ENCODE results near the gene VWCE. TPM values are rescaled to one million over a fixed set of nuclear protein-coding genes. Genes with fewer than 3 reads are reported as not detected.

The VWCE gene
- total RNA-seq, 2 experiments from 2014 or later, result 0.64 to 1.0 TPM

DNA sequence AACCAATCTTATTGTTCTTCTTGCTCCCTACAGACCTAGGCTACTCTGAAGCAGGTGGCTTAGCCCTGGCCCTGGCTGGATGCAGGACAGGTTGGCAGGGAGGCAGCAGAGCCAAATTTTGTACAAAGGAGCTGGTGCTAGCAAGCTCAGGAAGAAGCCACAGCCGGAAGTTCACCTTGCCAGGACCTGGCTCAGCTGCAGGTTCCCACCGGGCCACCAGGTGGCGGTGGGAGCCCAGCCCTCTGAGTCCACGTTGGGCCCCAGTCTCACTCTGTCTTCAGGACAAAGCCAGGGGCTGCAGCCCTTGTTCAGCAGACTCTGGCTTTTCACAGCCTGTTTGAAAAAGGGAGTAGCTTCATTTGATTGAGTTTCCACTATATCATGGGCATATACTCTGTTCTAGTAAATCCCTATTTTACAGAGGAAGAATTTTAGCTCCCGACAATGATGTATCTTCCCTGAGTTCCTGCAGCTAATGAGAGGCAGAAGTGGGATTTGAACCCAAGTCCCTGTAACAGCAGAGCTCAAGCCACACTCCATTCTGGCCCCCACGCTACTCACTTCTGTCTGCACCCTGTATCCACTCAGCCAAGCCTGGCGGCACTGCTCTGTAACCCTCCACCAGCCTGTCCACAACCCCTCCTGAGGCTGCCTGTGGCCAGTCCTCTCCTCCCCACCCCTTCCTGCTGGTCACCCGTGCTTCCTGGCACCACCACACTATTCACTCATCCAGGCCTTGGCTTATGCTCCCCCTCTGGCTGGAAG is 41.2 kb upstream of the VWCE start:
- TF ChIP-seq, protein P1, sequence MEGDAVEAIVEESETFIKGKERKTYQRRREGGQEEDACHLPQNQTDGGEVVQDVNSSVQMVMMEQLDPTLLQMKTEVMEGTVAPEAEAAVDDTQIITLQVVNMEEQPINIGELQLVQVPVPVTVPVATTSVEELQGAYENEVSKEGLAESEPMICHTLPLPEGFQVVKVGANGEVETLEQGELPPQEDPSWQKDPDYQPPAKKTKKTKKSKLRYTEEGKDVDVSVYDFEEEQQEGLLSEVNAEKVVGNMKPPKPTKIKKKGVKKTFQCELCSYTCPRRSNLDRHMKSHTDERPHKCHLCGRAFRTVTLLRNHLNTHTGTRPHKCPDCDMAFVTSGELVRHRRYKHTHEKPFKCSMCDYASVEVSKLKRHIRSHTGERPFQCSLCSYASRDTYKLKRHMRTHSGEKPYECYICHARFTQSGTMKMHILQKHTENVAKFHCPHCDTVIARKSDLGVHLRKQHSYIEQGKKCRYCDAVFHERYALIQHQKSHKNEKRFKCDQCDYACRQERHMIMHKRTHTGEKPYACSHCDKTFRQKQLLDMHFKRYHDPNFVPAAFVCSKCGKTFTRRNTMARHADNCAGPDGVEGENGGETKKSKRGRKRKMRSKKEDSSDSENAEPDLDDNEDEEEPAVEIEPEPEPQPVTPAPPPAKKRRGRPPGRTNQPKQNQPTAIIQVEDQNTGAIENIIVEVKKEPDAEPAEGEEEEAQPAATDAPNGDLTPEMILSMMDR (IDR thresholded peaks at IDR 0.05), result peak; percentile 95
- H3K4me3 ChIP-seq (ENCODE audit: low read length), result no peak overlapping the region
- no peaks in the 10 kb centered on the region for H3K9me3 ChIP-seq (ENCODE audit: control insufficient read depth in 1 of 2, insufficient read depth in 1 of 2, low read length in 2 of 2)
- peaks cover 5% of the 10 kb centered on the region for H3K36me3 ChIP-seq (ENCODE audit: insufficient read depth, low read length)
- Mint-ChIP-seq H3K27ac (peak overlapping the region; percentile 86), H3K36me3 (ENCODE audit: low read depth) (peaks cover 28% of the 10 kb centered on the region), H3K4me1 (ENCODE audit: low read depth) (peaks cover 38% of the 10 kb centered on the region), H3K9me3 (no peaks in the 10 kb centered on the region), H3K4me3 (peak overlapping the region; percentile 63), H3K27me3 (no peaks in the 10 kb centered on the region)
- DNase-seq, result peak; percentile 73 to 92 (median 80)
- peak overlapping the region; percentile 13 to 44 for H3K27ac ChIP-seq (ENCODE audit: low read depth in 1 of 2, low read length in 2 of 2)
- ChIA-PET CTCF (interaction anchor here (0.6 to 6.0 kb wide), 20 partner anchors 9 to 506 kb away, joined by 3 to 173 read pairs (median 6); partner anchors contain the start of genes CPSF7, CYB561A3, SDHAF2 and TMEM138), POLR2A (interaction anchor here (0.6 to 4.4 kb wide), 12 partner anchors 13 to 430 kb away, joined by 3 to 45 read pairs (median 6); partner anchors contain the start of genes CPSF7, CYB561A3, PRPF19 and SDHAF2)
- intact Hi-C loops (cut with DNase I, micrococcal nuclease), result loop anchor here (1.0 to 5.0 kb wide), 7 partner anchors 25 to 246 kb away; partner anchors contain the start of genes CYB561A3 (in 1 of the 2), SYT7 (in 1 of the 2), TMEM138 (in 1 of the 2) and TMEM216 (in 1 of the 2)
- peaks cover 44% of the 10 kb centered on the region for H3K4me1 ChIP-seq (ENCODE audit: insufficient read depth, low read length)
- no peaks in the 10 kb centered on the region for H3K27me3 ChIP-seq (ENCODE audit: control insufficient read depth in 1 of 2, insufficient read depth in 2 of 2, low read length in 2 of 2)
- peak; percentile 65 for ATAC-seq (ENCODE audit: poor library complexity)

DNA sequence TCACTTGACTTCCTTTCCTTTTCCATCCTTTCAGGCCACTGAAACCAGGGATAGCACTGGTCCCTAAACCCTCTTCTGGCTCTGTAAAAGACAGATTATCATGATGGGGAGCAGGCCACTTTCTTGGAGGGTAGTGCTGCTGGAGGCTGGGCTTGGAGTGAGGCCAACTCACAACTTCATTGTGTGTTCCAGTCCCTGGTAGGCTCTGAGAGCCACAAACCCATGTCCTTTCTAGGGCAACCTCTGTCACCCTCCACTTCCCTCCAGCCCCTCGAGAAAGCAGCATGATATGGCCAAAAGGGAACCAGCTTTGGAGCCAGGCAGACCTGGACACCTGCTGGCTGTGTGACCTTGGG is 40.2 kb upstream of the VWCE start:
- peak overlapping the region; percentile 95 for H3K27ac Mint-ChIP-seq
- H3K4me1 Mint-ChIP-seq (ENCODE audit: low read depth), result peaks cover 48% of the 10 kb centered on the region
- H3K9me3 ChIP-seq (ENCODE audit: control insufficient read depth in 1 of 2, insufficient read depth in 1 of 2, low read length in 2 of 2), result no peaks in the 10 kb centered on the region
- peaks cover 3% of the 10 kb centered on the region for H3K36me3 ChIP-seq (ENCODE audit: insufficient read depth, low read length)
- ChIA-PET POLR2A (interaction anchor here (1.3 to 4.4 kb wide), 7 partner anchors 22 to 94 kb away, joined by 3 to 45 read pairs (median 35); partner anchors contain the start of genes CPSF7, CYB561A3, SDHAF2 and TMEM138), CTCF (interaction anchor here (0.6 to 6.0 kb wide), 6 partner anchors 8 to 100 kb away, joined by 3 to 173 read pairs (median 30); partner anchors contain the start of genes CYB561A3, TMEM138 and TMEM216)
- DNase-seq, result no peak
- H3K27ac ChIP-seq (ENCODE audit: low read depth in 1 of 2, low read length in 2 of 2), result no peak overlapping the region
- intact Hi-C loops (cut with DNase I, micrococcal nuclease), result loop anchor here (2.0 to 5.0 kb wide), 3 partner anchors 93 to 247 kb away; partner anchors contain the start of genes CPSF7 (in 1 of the 2) and SYT7 (in 1 of the 2)
- H3K4me1 ChIP-seq (ENCODE audit: insufficient read depth, low read length), result peaks cover 52% of the 10 kb centered on the region
- no peak overlapping the region for H3K4me3 ChIP-seq (ENCODE audit: low read length)
- no peaks in the 10 kb centered on the region for H3K27me3 ChIP-seq (ENCODE audit: control insufficient read depth in 1 of 2, insufficient read depth in 2 of 2, low read length in 2 of 2)
- H3K27me3 Mint-ChIP-seq, result no peaks in the 10 kb centered on the region
- TF ChIP-seq, protein P1 (IDR thresholded peaks at IDR 0.05), result no peak
- H3K36me3 Mint-ChIP-seq (ENCODE audit: low read depth), result peaks cover 32% of the 10 kb centered on the region
- no peak for ATAC-seq (ENCODE audit: poor library complexity)
- H3K4me3 Mint-ChIP-seq, result peak overlapping the region; percentile 34
- H3K9me3 Mint-ChIP-seq, result no peaks in the 10 kb centered on the region
